SK-N-SH treated with all-trans-retinoic acid at 6 μM for 48 hours (cell line): ENCODE results near the gene KIAA1217.

Source experiments
- ATAC-seq: fragments of 200-7000 bp; cut with Tn5 transposase; 3 replicates; pipeline ENCODE4 v1.9.1; 2020; ENCODE audit warnings: mild to moderate bottlenecking, moderate library complexity
- ARNTL ChIP-seq: fragments of 450-650 bp; formaldehyde crosslinking; IDR thresholded peaks from 2 replicates; pipeline ENCODE4 v1.5.0; 2020; ENCODE audit warnings: low read depth, mild to moderate bottlenecking, moderate library complexity, borderline replicate concordance
- CSDC2 ChIP-seq: fragments of 250-450 bp; sonication (Bioruptor Pico); IDR thresholded peaks from 2 replicates; pipeline ENCODE4 v1.5.0; 2020; ENCODE audit warnings: mild to moderate bottlenecking, moderate library complexity
- CSRNP3 ChIP-seq: fragments of 250-450 bp; sonication (Bioruptor Pico); IDR thresholded peaks from 2 replicates; pipeline ENCODE4 v1.5.1; 2021; ENCODE audit warnings: mild to moderate bottlenecking, moderate library complexity
- ESRRG ChIP-seq: fragments of 250-450 bp; sonication (Bioruptor Pico); IDR thresholded peaks from 2 replicates; pipeline ENCODE4 v1.6.1; 2021; ENCODE audit warnings: mild to moderate bottlenecking
- GLIS3 ChIP-seq: fragments of 250-450 bp; sonication (Bioruptor Pico); IDR thresholded peaks from 2 replicates; pipeline ENCODE4 v1.5.0; 2020; ENCODE audit warnings: mild to moderate bottlenecking, moderate library complexity
- ISL1 ChIP-seq: fragments of 250-450 bp; sonication (Bioruptor Pico); IDR thresholded peaks from 2 replicates; pipeline ENCODE4 v2.1.2; 2022; ENCODE audit warnings: mild to moderate bottlenecking, moderate library complexity
- PATZ1 ChIP-seq: fragments of 250-450 bp; sonication (Bioruptor Pico); IDR thresholded peaks from 2 replicates; pipeline ENCODE4 v1.8.0; 2020; ENCODE audit warnings: mild to moderate bottlenecking, moderate library complexity, borderline replicate concordance
- RARB ChIP-seq: fragments of 250-450 bp; sonication (Bioruptor Pico); IDR thresholded peaks from 2 replicates; pipeline ENCODE4 v1.8.0; 2021; ENCODE audit warnings: mild to moderate bottlenecking, moderate library complexity
- TOX ChIP-seq: fragments of 250-450 bp; sonication (Bioruptor Pico); IDR thresholded peaks from 2 replicates; pipeline ENCODE4 v1.8.0; 2021; ENCODE audit warnings: mild to moderate bottlenecking, moderate library complexity, borderline replicate concordance
- ZC3H10 ChIP-seq: fragments of 250-450 bp; sonication (Bioruptor Pico); IDR thresholded peaks from 2 replicates; pipeline ENCODE4 v1.5.1; 2021; ENCODE audit warnings: mild to moderate bottlenecking, moderate library complexity
- ZFP3 ChIP-seq: fragments of 250-450 bp; sonication (Bioruptor Pico); IDR thresholded peaks from 2 replicates; pipeline ENCODE4 v1.5.0; 2020; ENCODE audit warnings: mild to moderate bottlenecking, moderate library complexity
- ZFP30 ChIP-seq: fragments of 450-650 bp; formaldehyde crosslinking; IDR thresholded peaks from 2 replicates; pipeline ENCODE4 v1.5.0; 2022; ENCODE audit warnings: mild to moderate bottlenecking, moderate library complexity
- ZNF70 ChIP-seq: fragments of 450-650 bp; formaldehyde crosslinking; IDR thresholded peaks from 2 replicates; pipeline ENCODE4 v1.5.0; 2020; ENCODE audit warnings: mild to moderate bottlenecking, moderate library complexity
- ZNF8 ChIP-seq: fragments of 450-650 bp; formaldehyde crosslinking; IDR thresholded peaks from 2 replicates; pipeline ENCODE4 v1.5.0; 2020; ENCODE audit warnings: mild to moderate bottlenecking, moderate library complexity
- TF ChIP-seq, protein P1 (sequence below): fragments of 250-450 bp; sonication (Bioruptor Pico); IDR thresholded peaks from 2 replicates; pipeline ENCODE4 v1.5.0; 2020; ENCODE audit warnings: mild to moderate bottlenecking, moderate library complexity
- TF ChIP-seq, protein P2 (sequence below): fragments of 250-450 bp; sonication (Bioruptor Pico); IDR thresholded peaks from 2 replicates; pipeline ENCODE4 v1.8.0; 2021; ENCODE audit warnings: low read depth, mild to moderate bottlenecking, moderate library complexity, borderline replicate concordance

KIAA1217 gene

DNA sequence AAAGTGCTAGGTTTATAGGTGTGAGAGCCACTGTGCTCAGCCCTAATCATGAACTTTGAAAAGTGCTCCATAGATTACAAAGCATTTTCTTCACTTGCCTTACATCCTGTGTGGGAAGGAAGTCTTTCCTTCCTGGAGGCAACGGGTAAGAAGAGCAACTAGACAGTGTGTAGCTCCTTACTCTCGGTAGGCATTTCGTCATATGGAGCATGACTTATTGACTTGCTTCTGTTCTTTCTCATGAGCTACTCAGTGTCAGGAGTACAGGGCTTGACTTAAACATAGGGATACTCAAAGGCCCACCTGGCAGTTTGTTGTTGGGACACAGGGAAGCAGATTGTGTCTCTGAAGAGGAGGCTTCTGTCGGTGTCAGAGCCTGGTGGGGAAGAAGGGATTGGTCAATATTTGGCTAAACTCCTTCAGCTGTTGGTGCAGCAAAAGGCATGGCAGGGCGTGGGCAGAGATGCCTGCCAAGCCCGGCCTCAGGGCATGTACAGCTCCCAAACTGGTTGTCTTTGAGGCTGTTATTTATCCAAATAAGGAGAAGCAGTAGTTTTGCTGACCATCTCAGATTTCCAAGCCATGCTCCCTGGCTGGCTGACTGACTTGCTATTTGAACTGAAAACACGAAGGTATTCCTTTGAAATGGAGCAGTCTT, 248.9 kb downstream of the KIAA1217 start:
- no peak for TF ChIP-seq TOX (CRISPR knock-in tag)
- TF ChIP-seq ZFP30 (CRISPR knock-in tag), result no peak
- no peak for ATAC-seq

- ATAC-seq, result no peak
- TF ChIP-seq PATZ1 (no peak), ZFP3 (CRISPR knock-in tag) (no peak), ZNF70 (CRISPR knock-in tag) (no peak), CSRNP3 (CRISPR knock-in tag) (no peak), GLIS3 (CRISPR knock-in tag) (no peak), CSDC2 (CRISPR knock-in tag) (no peak), ZFP30 (CRISPR knock-in tag) (no peak)
- TF ChIP-seq, protein P1, sequence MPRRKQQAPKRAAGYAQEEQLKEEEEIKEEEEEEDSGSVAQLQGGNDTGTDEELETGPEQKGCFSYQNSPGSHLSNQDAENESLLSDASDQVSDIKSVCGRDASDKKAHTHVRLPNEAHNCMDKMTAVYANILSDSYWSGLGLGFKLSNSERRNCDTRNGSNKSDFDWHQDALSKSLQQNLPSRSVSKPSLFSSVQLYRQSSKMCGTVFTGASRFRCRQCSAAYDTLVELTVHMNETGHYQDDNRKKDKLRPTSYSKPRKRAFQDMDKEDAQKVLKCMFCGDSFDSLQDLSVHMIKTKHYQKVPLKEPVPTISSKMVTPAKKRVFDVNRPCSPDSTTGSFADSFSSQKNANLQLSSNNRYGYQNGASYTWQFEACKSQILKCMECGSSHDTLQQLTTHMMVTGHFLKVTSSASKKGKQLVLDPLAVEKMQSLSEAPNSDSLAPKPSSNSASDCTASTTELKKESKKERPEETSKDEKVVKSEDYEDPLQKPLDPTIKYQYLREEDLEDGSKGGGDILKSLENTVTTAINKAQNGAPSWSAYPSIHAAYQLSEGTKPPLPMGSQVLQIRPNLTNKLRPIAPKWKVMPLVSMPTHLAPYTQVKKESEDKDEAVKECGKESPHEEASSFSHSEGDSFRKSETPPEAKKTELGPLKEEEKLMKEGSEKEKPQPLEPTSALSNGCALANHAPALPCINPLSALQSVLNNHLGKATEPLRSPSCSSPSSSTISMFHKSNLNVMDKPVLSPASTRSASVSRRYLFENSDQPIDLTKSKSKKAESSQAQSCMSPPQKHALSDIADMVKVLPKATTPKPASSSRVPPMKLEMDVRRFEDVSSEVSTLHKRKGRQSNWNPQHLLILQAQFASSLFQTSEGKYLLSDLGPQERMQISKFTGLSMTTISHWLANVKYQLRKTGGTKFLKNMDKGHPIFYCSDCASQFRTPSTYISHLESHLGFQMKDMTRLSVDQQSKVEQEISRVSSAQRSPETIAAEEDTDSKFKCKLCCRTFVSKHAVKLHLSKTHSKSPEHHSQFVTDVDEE, result no peak
These were observed 250.9 kb downstream of the KIAA1217 start for GRCh38 chr10:24459836-24460235.

GRCh38 chr10:24462291-24462813, 253.4 kb downstream of the KIAA1217 start:
- ATAC-seq, result no peak
- no peak for TF ChIP-seq CSDC2 (CRISPR knock-in tag)
- no peak for TF ChIP-seq RARB (CRISPR knock-in tag)
- TF ChIP-seq, protein P1, result no peak
- no peak for TF ChIP-seq PATZ1
- no peak for TF ChIP-seq ZC3H10 (CRISPR knock-in tag)
- TF ChIP-seq ZNF8 (CRISPR knock-in tag), result no peak
- TF ChIP-seq ZNF70 (CRISPR knock-in tag), result no peak
- TF ChIP-seq, protein P2, sequence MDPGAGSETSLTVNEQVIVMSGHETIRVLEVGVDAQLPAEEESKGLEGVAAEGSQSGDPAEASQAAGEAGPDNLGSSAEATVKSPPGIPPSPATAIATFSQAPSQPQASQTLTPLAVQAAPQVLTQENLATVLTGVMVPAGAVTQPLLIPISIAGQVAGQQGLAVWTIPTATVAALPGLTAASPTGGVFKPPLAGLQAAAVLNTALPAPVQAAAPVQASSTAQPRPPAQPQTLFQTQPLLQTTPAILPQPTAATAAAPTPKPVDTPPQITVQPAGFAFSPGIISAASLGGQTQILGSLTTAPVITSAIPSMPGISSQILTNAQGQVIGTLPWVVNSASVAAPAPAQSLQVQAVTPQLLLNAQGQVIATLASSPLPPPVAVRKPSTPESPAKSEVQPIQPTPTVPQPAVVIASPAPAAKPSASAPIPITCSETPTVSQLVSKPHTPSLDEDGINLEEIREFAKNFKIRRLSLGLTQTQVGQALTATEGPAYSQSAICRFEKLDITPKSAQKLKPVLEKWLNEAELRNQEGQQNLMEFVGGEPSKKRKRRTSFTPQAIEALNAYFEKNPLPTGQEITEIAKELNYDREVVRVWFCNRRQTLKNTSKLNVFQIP (CRISPR knock-in tag), result no peak
- no peak for TF ChIP-seq ESRRG
- no peak for TF ChIP-seq ARNTL (CRISPR knock-in tag)
- no peak for TF ChIP-seq ISL1 (CRISPR knock-in tag)
